Right renal cortex interstitium (tissue), 3 donors: ENCODE measurements around the gene RNF10. TPM values are rescaled to one million over a fixed set of nuclear protein-coding genes. Genes with fewer than 3 reads are reported as not detected.

Source experiments
- DNase-seq, 3 donors: peaks; one replicate each; pipeline ENCODE4 v3.0.0-alpha.2; 2013; ENCODE audit warnings: low read depth in 3 of 3, low spot score in 2 of 3
- polyA plus RNA-seq, 3 donors: library from polyadenylated mRNA; unstranded; fragments of 120-200 nt; gene quantifications; one replicate each; pipeline ENCODE4 v1.2.1, GENCODE V29; 2013; ENCODE audit not compliant: insufficient read length in 3 of 3

The RNF10 gene
- polyA plus RNA-seq, 3 donors = 237 to 303 (median 280) TPM

DNA sequence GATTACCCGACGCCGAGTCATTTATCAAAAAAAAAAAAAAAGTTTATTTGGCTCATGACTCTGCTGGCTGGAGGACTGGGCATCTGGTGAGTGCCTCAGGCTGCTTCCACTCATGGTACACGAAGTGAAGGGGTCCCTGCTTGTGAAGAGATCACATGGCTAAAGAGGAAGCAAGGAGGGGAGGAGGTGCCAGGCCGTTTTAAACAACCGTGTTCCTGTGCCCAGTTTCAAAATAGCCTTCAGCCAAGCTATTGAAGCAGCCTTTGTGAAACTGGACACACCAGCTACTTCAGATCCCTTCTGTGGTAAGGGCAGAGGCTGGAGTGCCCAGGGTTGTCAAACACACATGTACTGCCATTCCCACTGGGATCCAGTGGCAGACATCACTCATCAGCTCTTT lies 39.4 kb downstream of the RNF10 start:
- DNase-seq = no peak

DNA sequence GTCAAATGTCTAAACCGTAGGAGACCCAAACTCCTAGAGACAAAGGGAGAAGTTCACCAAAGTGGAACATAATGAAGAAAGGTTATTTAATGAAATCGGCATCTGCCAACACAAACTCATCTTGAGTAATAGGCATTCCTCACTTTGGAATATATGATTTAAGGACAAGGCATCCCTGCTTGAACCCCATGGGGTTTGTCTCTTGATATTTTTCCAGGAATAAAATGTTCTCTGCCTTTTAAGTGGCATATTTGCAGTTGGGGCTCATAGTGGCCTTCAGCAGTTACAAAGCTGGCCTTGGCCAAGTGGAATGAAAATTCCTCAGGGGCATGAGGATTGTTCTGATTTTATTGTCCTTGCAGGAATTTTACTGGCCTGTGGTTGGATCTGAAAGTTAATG lies 40.0 kb downstream of the RNF10 start:
- no peak for DNase-seq

DNA sequence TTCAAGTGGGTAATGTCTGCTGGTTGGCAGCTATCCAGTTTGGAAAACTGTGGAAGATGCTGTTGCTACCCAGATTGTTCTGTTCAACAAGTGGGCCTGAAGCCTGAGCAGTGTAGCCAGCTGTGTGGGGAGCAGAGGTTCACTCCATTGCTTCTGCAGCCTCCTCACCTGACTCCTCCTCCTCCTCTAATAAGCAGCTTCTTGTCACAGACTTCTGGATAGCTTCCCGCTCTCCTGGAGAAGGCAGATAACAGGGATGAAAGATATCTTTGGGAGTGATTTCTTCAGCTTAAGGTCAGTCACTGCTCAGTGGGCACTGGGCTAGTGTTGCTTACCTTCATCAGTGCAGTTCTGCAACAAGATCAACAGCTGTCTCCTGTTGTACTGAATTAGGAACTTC lies 45.0 kb downstream of the RNF10 start:
- no peak for DNase-seq

DNA sequence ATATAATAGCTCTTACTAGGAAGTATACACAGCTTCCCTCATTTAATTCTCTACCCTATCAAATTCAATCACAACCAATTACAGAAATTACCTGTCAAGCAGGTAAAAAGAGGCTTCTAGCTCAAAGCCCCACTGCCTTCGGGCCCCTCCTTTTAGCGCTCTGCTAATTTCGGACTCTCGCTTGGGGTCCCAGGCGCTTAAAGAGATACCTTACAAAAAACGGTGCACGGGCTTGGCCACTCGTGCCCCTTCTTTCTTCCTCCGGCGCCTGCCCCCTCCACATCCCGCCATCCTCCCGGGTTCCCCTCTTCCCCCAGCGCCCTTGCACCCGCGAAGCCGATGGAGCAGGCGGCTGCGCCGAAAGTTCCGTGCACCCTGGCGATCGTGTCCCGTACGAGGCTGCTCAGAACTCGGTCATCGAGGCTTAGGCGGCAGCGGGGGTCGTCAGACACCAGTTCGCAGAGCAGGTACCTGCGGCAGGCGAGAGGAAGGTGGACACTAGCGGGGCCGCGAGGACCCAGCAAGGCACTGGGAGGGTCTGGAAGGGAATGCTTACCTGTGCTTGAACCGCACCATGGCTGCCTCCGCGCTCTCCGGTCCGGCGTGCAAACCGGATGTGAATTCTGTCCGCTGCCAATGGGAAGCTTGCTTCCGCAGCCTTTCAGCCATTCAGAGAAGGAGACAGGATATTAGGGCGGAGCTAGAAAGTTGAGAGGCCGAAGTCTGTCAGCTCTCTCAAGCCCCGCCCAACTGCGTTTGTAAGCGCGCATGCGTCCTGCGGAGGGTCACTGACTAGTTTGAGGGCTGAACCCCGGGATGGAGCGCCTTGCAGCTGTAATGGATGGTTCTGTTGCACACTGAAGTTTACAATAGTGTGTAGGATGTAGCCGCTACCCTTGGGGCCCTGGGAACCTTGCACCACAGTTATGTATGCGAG lies 46.9 kb downstream of the RNF10 start, which contains the start of gene POP5:
Gene POP5, minus strand, starts transcription at position 616 of the 937 bp plus-strand sequence. Its CDS starts 40 bp downstream, at position 576.
- peak; percentile 89 to 95 (median 94) for DNase-seq

GRCh38 chr12:120581998-120582397 lies 47.8 kb downstream of the RNF10 start:
- DNase-seq = no peak

GRCh38 chr12:120583478-120584030 lies 49.4 kb downstream of the RNF10 start:
- DNase-seq = peak in 1 of 3 donors; percentile 40

DNA sequence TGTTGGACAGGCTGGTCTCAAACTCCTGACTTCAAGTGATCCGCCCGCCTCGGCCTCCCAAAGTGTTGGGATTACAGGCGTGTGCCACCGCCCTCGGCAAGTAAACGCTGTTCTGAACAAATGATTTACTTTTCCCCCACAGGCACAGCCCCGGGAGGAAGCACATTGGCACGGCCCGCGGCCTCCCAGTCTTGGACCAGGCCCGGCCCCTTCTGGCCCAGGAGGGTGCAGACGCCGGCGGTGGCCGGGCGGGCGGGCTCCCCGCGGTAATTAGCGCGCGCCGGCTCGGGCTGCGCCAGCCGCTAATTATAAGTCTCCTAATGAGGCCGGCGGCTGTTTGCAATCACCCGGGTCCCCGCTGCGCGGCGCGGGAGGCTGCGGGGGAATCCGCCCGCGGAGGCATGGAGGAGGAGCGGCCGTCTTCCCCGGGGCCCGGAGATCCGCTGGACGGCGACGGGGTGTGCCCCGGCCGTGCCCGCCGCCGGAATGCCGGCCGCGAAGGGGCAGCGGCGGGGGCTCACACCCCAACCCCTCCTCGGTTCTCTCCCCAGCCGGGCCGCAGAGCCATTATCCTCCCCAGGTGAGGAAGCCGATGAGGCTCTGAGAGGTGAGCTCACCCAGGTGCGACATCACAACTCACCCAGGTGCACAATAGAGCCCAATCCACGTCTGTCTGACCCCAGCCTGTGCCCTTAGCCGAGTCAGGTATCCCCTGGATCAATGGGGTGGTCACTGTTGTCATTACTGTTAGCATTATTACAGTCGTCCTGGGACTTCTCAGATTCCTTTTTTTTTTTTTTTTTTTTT lies 50.4 kb downstream of the RNF10 start:
- DNase-seq = no peak

- DNase-seq = no peak
These were observed 52.0 kb downstream of the RNF10 start for GRCh38 chr12:120586206-120586605.

DNA sequence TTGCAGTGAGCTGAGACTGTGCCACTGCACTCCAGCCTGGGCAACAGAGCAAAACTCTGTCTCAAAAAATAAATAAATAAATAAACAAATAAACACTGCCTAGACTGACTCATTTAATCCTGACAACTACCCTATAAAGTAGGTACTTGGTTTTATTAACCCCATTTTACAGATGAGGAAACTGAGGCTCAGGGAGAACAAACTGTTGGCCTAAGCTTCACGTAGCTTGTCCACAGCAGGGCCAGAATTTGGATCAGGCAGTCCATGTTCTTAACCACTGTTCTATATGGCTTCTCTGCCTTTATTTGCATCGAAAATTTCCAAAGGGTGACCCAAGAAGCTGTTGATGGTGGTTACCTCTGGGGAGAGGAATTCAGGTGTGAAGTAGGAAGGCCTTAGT lies 52.7 kb downstream of the RNF10 start:
- no peak for DNase-seq

DNA sequence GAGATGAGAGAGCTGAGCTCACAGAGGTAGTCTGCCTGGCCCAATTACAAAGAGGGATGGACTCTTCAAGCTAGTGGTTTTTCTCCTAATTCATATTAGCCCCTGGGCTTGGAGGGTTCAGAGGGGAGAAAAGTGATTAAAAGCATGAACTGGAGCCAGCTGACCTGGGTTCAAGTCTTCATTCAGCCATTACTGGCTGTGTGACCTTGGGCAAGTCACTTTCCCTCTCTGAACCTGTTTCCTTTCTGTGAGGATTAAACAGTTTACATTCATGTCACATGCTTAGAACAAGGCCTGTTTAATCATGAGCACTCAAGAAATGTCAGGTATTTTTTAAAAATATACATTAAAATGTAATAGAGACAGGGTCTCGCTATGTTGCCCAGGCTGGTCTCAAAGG lies 54.2 kb downstream of the RNF10 start:
- no peak for DNase-seq

GRCh38 chr12:120588948-120589930 lies 55.1 kb downstream of the RNF10 start:
- DNase-seq = no peak

DNA sequence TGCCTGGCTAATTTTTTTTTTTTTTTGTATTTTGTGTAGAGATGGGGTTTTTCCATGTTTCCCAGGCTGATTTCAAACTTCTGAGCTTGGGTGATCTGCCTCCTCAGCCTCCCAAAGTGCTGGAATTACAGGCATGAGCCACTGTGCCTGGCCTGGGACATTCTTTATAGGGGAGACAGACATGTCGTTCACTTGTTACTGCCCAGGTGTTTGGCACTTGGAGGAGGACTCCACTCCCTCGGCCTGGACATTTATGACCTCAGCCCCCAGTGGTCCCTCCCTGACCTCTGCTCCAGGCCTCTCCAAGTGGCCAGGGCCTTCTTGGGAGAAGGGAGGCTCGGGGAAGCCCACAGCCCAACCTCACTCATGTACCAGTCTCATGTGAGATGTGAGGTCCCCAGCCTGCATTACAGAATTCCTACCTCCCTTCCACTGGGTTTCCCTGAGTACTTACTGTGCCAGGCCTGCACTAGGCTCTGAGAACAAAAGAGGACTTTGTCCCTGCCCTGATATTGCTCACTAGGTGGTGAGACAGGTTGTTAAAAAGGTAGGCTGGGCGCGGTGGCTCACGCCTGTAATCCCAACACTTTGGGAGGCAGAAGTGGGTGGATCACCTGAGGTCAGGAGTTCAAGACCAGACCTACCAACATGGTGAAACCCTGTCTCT lies 56.7 kb downstream of the RNF10 start:
- no peak for DNase-seq

DNA sequence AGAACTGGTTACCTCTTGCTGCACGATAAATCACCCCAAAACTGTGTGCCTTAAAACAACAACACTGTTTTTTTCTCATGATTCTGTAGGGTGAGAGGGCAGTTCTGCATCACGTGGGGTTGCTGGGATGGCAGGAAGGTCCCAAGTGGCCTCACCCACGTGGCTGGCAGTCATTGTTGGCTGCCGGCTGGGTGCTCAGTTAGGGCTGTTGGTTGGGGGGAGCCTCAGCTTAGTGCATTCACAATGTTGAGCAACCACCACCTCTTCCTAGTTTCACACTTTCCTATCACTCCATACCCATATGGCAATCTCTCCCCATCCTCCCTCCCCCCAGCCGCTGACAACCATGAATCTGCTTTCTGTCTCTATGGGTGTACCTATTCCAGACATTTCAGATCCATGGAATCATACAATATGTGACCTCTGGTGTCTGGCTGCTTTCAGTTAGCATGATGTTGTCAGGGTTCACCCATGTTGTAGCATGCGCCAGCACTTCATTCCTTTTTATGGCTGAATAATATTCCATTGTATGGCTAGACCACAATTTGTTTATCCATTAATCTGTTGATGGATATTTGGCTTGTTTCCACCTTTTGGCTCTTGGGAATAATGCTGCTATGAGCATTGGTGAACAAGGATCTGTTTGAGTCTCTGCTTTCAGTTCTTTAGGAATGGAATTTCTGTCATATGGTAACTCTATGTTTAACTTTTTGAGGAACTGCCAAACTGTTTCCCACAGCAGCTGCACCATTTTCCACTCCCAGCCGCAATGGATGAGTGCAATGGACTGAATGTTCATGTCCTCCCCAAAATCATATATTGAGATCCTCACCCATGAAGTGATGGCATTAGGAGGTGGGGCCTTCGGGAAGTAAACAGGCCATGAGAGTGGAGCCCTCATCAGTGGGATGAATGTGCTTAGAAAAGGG lies 58.2 kb downstream of the RNF10 start:
- no peak for DNase-seq

DNA sequence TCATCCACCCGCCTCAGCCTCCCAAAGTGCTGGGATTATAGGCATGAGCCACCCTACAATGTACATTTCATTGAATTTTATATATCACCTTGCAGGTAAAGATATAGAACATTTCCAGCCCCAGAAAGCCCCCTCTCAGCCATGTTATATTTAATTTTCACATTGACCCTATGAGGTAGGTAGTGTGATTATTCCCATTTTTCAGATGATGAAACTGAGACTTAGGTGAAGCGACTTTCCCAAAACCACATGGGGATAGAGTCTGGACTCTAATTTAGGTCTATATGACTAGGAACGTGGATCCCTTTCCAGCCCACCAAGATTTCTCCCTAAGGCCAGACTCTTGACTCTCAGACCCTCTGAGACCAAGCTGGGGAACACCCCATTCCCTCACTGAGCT lies 62.7 kb downstream of the RNF10 start:
- DNase-seq = no peak

GRCh38 chr12:120597861-120598260 lies 63.7 kb downstream of the RNF10 start:
- no peak for DNase-seq

GRCh38 chr12:120598674-120599463 lies 64.7 kb downstream of the RNF10 start:
- no peak for DNase-seq

DNA sequence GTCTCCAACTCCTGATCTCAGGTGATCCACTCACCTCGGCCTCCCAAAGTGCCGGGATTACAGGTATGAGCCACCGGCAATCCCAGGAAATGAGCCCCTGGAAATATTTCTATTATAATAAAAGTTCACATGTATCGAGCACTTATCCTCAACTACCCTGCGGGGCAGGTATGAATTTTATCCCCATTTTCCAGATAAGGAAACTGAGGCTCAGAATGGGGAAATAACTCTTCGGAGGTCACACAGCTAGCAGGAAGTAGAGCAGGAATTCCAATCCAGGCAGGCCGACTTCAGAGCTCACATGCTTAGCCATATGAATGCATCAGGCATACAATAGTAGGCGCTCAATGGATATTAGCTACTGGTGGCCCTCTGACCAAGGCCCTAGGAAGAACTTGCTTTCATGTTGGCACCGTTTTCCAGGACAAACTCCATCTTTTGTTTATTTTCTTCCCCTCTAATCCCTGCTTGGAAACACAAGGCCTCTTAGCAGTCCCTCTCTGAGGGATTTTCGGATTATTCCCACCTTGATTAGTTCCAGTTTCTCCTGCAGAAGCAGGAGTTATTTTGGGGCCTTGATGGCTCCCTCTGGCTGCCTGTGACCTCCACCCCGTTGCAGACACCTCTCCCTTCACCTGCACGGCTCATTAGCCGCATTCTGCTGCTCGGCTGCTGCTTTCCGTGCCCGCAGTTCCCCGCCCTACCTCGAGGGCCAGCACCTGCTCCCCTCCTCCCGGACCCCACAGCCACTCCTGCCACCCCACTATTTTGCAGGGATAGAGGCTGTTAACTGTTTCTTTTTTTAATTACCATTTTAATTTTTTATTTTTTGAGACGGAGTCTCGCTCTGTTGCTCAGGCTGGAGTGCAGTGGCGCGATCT lies 65.8 kb downstream of the RNF10 start:
- DNase-seq = no peak
